Esophagus (tissue), 2 donors: Measurements from ENCODE around the gene ZBP1. TPM values are rescaled to one million over a fixed set of nuclear protein-coding genes. Genes with fewer than 3 reads are reported as not detected.

Source experiments
- H3K27ac ChIP-seq, 2 donors: one replicate each; pipeline ENCODE4 v1.5.1; 2013; ENCODE audit warnings: low read depth in 2 of 2, mild to moderate bottlenecking in 2 of 2, inconsistent platforms in 1 of 2, low read length in 1 of 2, moderate library complexity in 1 of 2
- H3K27me3 ChIP-seq, 2 donors: one replicate each; pipeline ENCODE4 v1.6.1; 2013; ENCODE audit warnings: low read length in 2 of 2, control low read depth in 1 of 2, mild to moderate bottlenecking in 1 of 2; ENCODE audit not compliant: insufficient read depth in 2 of 2, control insufficient read depth in 1 of 2
- H3K36me3 ChIP-seq, 2 donors: one replicate each; pipeline ENCODE4 v1.6.1; 2013; ENCODE audit warnings: low read length in 1 of 2; ENCODE audit not compliant: control insufficient read depth in 2 of 2, insufficient read depth in 2 of 2
- H3K4me1 ChIP-seq, 2 donors: one replicate each; pipeline ENCODE4 v1.6.1; 2013; ENCODE audit warnings: low read length in 1 of 2; ENCODE audit not compliant: control insufficient read depth in 2 of 2, insufficient read depth in 2 of 2
- H3K4me3 ChIP-seq, 2 donors: one replicate each; pipeline ENCODE4 v1.5.1; 2013; ENCODE audit warnings: low read length in 2 of 2, mild to moderate bottlenecking in 2 of 2, low read depth in 1 of 2, moderate library complexity in 1 of 2
- H3K9me3 ChIP-seq, 2 donors: one replicate each; pipeline ENCODE4 v1.6.1; 2013; ENCODE audit warnings: mild to moderate bottlenecking in 2 of 2, low read depth in 1 of 2, low read length in 1 of 2, moderate library complexity in 1 of 2; ENCODE audit not compliant: control insufficient read depth in 2 of 2, insufficient read depth in 1 of 2
- WGBS, 2 donors: extraction: QIAGEN DNeasy Blood & Tissue Kit; methylation state at CpG; one replicate each; pipeline ENCODE4 v1.1.7; 2013; 5-methylcytosine and 5-hydroxymethylcytosine counted together
- polyA plus RNA-seq, 2 donors: library from polyadenylated mRNA; stranded (reverse); fragments of 200-250 nt; gene quantifications; one replicate each; pipeline ENCODE4 v1.2.3, GENCODE V29; 2013
- donor health status: healthy with polysubstance abuse.
- donor health status: Bipolar disorder and iron deficiency.

The ZBP1 gene
- polyA plus RNA-seq, 2 donors: 0.25 to 0.51 TPM

GRCh38 chr20:57611586-57612311, 8.5 kb downstream of the ZBP1 start:
- Histone ChIP-seq H3K36me3 (no peaks in the 10 kb centered on the region), H3K27ac (no peak overlapping the region), H3K9me3 (no peaks in the 10 kb centered on the region), H3K4me1 (no peaks in the 10 kb centered on the region), H3K27me3 (no peaks in the 10 kb centered on the region), H3K4me3 (no peak overlapping the region)
- WGBS, 2 donors: 76 to 85% methylated on average over 18 of the region's 18 CpGs

GRCh38 chr20:57610261-57610952, 9.8 kb downstream of the ZBP1 start:
- Histone ChIP-seq H3K27me3 (no peaks in the 10 kb centered on the region), H3K4me3 (no peak overlapping the region), H3K9me3 (no peaks in the 10 kb centered on the region), H3K4me1 (no peaks in the 10 kb centered on the region), H3K27ac (no peak overlapping the region), H3K36me3 (no peaks in the 10 kb centered on the region)
- WGBS, 2 donors: 71 to 80% methylated on average over 16 to 18 of the region's 18 CpGs

DNA sequence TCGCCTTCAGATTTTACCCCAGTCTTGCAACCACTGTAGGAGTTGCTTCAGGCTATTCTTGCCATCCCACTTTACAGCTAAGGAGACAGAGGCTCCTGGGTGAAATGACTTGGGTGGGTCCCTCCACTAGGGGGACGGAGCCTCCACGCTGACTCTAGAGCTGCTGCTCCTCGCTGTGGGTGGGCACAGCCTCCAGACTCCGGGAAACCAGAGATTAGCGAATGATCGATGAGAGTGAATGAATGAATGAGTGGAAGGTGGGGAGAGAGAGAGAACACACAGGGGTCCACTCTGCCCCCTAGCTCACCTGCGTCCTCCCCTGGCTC, 10.4 kb downstream of the ZBP1 start:
- no peaks in the 10 kb centered on the region for H3K9me3 ChIP-seq
- 93% methylated on average over 8 of the region's 8 CpGs for WGBS, 2 donors

DNA sequence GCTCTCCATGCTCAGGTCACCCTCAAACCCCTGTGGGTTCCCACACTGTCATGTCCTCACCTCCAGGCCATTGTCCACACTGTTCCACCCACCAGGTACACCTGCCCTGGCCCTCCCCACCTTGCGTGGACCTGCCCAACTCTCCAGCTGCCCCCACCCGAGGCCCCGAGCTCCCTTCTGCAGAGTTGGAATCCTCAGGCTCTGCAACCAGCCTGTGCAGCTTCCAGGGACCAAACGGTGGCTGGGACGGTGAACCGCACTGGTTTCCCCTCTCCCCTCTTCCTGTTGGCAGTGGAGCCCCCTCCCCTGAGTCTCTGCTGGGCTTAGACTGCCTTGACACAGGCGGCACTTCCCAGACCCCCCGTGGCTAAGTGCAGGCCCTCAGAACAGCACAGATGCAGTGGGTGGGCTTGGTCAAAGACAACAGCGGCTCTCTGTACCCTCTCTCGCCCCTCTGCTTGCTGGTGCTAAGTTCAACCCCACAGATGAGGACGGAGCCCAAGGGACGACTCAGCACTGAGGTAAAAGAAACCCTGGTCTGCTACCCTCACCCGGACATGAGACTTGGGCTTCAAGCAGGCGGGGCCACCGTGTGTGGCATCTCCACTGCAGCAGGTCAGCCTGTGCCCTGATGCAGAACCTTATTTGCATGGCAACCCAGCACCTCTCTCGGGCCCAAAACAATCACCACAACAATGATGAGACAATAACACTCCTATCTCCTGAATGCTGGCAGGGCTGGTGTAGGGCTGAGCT, 11.0 kb downstream of the ZBP1 start:
- H3K4me3 ChIP-seq: no peak overlapping the region
- no peaks in the 10 kb centered on the region for H3K36me3 ChIP-seq
- no peaks in the 10 kb centered on the region for H3K4me1 ChIP-seq
- H3K9me3 ChIP-seq: no peaks in the 10 kb centered on the region
- WGBS, 2 donors: 80 to 85% methylated on average over 16 of the region's 16 CpGs
- H3K27me3 ChIP-seq: no peaks in the 10 kb centered on the region
- H3K27ac ChIP-seq: no peak overlapping the region

More for the DNA sequence above, 10.4 kb downstream of the ZBP1 start:
- H3K36me3 ChIP-seq: no peaks in the 10 kb centered on the region
- H3K27me3 ChIP-seq: no peaks in the 10 kb centered on the region
- H3K27ac ChIP-seq: no peak overlapping the region
- no peak overlapping the region for H3K4me3 ChIP-seq
- no peaks in the 10 kb centered on the region for H3K4me1 ChIP-seq

- no peaks in the 10 kb centered on the region for H3K9me3 ChIP-seq
- 77 to 79% methylated on average over 7 of the region's 7 CpGs for WGBS, 2 donors
These were observed 11.7 kb downstream of the ZBP1 start for GRCh38 chr20:57608516-57608915.

DNA sequence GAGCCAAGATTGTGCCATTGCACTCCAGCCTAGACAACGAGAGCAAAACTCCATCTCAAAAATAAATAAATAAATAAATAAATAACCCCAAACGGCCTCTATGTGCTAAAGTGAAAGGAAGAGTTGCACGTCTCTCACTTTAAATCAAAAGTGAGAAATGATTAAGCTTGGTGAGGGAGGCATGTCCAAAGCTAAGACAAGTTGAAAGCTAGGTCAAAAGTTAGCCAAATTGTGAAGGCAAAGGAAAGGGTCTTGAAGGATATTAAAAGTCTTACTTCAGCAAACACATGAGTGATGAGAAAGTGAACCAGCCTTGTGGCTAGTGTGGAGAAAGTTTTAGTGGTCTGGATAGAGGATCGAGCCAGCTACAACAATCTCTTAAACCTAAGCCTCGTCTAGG, 14.3 kb downstream of the ZBP1 start:
- H3K27me3 ChIP-seq: no peaks in the 10 kb centered on the region
- H3K4me1 ChIP-seq: no peaks in the 10 kb centered on the region
- no peaks in the 10 kb centered on the region for H3K36me3 ChIP-seq
- no peak overlapping the region for H3K4me3 ChIP-seq
- no peak overlapping the region for H3K27ac ChIP-seq
- H3K9me3 ChIP-seq: no peaks in the 10 kb centered on the region
- 63 to 73% methylated on average over 5 of the region's 5 CpGs for WGBS, 2 donors

More at GRCh38 chr20:57608516-57608915, 11.7 kb downstream of the ZBP1 start:
- Histone ChIP-seq H3K27ac (no peak overlapping the region), H3K4me3 (no peak overlapping the region), H3K4me1 (no peaks in the 10 kb centered on the region), H3K36me3 (no peaks in the 10 kb centered on the region), H3K27me3 (no peaks in the 10 kb centered on the region)

DNA sequence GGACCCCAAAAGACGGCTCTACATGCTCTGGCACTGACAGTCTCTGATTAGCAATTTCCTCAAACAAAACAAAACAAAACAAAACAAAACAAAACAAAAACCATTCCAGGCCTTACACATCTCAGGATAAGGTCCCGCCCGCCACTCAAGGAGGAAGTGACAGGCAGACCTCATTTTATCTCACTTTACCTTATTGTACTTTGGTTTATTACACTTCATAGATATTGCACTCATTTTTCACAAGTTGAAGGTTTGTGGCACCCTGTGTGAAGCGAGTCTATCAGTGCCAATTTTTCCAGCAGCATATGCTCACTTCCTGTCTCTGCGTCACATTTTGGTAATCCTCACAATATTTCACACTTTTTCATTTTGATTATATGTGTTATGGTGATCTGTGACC, 15.2 kb downstream of the ZBP1 start:
- no peaks in the 10 kb centered on the region for H3K36me3 ChIP-seq
- WGBS, 2 donors: 65 to 77% methylated on average over 5 of the region's 5 CpGs
- H3K9me3 ChIP-seq: no peaks in the 10 kb centered on the region
- no peak overlapping the region for H3K27ac ChIP-seq
- H3K4me3 ChIP-seq: no peak overlapping the region
- H3K4me1 ChIP-seq: peaks cover 0 to 1% of the 10 kb centered on the region in 2 donors
- no peaks in the 10 kb centered on the region for H3K27me3 ChIP-seq

GRCh38 chr20:57603120-57603519, 17.1 kb downstream of the ZBP1 start:
- Histone ChIP-seq H3K4me3 (no peak overlapping the region), H3K9me3 (no peaks in the 10 kb centered on the region), H3K27me3 (no peaks in the 10 kb centered on the region), H3K27ac (no peak overlapping the region), H3K4me1 (peaks cover 0 to 1% of the 10 kb centered on the region in 2 donors), H3K36me3 (no peaks in the 10 kb centered on the region)
- 90 to 91% methylated on average over 10 of the region's 10 CpGs for WGBS, 2 donors

GRCh38 chr20:57601737-57602136, 18.5 kb downstream of the ZBP1 start:
- Histone ChIP-seq H3K4me3 (no peak overlapping the region), H3K27me3 (no peaks in the 10 kb centered on the region), H3K36me3 (no peaks in the 10 kb centered on the region), H3K4me1 (peaks cover 0 to 1% of the 10 kb centered on the region in 2 donors), H3K27ac (no peak overlapping the region), H3K9me3 (no peaks in the 10 kb centered on the region)
- 76 to 92% methylated on average over 5 of the region's 5 CpGs for WGBS, 2 donors
